ENCODE data around the gene OR10A5.

GRCh38 chr11:6892400-6892799, 46.9 kb downstream of the OR10A5 start, which contains the start of gene OR2D2:
- TF ChIP-seq, protein P1, sequence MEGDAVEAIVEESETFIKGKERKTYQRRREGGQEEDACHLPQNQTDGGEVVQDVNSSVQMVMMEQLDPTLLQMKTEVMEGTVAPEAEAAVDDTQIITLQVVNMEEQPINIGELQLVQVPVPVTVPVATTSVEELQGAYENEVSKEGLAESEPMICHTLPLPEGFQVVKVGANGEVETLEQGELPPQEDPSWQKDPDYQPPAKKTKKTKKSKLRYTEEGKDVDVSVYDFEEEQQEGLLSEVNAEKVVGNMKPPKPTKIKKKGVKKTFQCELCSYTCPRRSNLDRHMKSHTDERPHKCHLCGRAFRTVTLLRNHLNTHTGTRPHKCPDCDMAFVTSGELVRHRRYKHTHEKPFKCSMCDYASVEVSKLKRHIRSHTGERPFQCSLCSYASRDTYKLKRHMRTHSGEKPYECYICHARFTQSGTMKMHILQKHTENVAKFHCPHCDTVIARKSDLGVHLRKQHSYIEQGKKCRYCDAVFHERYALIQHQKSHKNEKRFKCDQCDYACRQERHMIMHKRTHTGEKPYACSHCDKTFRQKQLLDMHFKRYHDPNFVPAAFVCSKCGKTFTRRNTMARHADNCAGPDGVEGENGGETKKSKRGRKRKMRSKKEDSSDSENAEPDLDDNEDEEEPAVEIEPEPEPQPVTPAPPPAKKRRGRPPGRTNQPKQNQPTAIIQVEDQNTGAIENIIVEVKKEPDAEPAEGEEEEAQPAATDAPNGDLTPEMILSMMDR (optimal IDR thresholded peaks at IDR 0.05 in 1 of 3, IDR thresholded peaks at IDR 0.05 in 1 of 3, conservative IDR thresholded peaks at IDR 0.05 in 1 of 3; ENCODE audit: extremely low read depth in 1 of 3, insufficient read depth in 2 of 3, low read length in 3 of 3), result no peak
- no peak for TF ChIP-seq EZH2 (IDR thresholded peaks at IDR 0.05; ENCODE audit: low read length)

Data from keratinocyte (primary cell).